Stimulated activated naive CD4-positive, alpha-beta T cell (primary cell): ENCODE measurements around the gene ADGRB3.
"Not testable (repeated sequence)": the region's sequence is repeated elsewhere in the genome, so short reads cannot be mapped to it uniquely, and the experiment has no call there.

Experiments
- DNase-seq, 6 experiments: peaks; one replicate each; lab custom pipeline; 2025; lab: John Stamatoyannopoulos, UW

Gene ADGRB3

GRCh38 chr6:68650142-68650541 lies 15.1 kb downstream of the ADGRB3 start:
- DNase-seq, result no peak

GRCh38 chr6:68651011-68651985 lies 16.2 kb downstream of the ADGRB3 start:
- no peak for DNase-seq

DNA sequence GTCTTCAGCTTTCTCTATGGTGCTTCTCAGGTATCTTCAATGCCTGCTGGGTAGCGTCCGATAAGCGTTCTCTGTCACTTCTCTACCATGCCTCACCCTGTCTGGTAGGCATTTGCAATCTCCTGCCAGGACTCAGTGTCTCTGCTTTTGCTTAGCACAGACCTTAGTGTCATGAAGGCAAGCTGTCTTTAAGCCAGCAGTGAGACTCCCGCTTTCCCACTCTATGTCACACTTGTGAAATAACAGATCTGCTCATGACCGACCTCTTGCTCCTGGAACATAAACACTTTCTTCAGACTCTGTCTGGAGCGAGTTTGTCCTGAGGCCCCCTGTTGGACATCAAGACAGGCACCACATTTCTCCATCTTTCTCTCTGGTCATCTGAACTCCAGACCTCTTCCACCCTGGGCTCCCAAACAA lies 17.0 kb downstream of the ADGRB3 start:
- no peak for DNase-seq

GRCh38 chr6:68653074-68653705 lies 18.1 kb downstream of the ADGRB3 start:
- no peak for DNase-seq

- no peak for DNase-seq
Measured at GRCh38 chr6:68653706-68654089, 18.6 kb downstream of the ADGRB3 start.

DNA sequence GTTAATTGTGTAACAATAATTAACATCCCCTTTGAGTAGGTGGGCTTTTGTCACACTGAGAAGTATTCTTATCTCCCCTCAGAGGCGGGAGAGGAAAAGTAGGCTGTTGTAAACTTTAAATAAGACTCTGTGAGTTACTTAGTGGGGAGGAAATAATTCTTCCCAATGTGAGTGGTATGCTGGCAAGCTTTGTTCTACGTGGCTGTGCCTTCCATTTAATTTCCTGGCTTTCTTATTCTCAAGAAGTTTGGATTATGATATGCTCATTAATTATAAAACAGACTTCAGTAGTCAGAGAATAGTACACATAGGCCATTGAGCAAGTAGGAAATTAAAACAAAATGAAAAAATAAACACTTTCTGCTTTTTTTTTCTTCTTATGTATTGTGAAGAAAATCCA lies 19.1 kb downstream of the ADGRB3 start:
- DNase-seq, result no peak

GRCh38 chr6:68655028-68655427 lies 19.9 kb downstream of the ADGRB3 start:
- no peak for DNase-seq

- DNase-seq, result no peak
Measured at GRCh38 chr6:68657374-68658139, 22.5 kb downstream of the ADGRB3 start.

- DNase-seq, result no peak
Measured at GRCh38 chr6:68658338-68658737, 23.3 kb downstream of the ADGRB3 start.

GRCh38 chr6:68673255-68673654 lies 38.2 kb downstream of the ADGRB3 start:
- no peak for DNase-seq

DNA sequence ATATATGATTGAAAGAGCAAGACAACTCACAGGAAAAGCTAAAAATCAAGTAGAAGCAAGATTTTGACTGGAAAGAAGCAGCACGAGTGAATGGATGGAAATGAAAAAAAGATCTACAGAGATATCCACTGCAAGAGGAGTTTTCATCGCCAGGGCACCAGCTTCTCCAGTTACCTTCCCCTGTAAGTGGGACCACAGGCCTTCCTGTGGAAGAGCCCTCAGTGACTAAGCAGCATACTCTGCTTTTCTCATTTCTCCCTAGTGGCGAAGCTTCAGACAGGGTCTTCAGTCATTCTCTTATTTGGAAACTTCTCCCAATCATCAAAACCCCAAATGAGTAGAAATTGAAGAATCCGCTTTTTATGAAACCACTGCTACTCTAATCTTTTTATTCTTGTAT lies 40.5 kb downstream of the ADGRB3 start:
- DNase-seq, result no peak

DNA sequence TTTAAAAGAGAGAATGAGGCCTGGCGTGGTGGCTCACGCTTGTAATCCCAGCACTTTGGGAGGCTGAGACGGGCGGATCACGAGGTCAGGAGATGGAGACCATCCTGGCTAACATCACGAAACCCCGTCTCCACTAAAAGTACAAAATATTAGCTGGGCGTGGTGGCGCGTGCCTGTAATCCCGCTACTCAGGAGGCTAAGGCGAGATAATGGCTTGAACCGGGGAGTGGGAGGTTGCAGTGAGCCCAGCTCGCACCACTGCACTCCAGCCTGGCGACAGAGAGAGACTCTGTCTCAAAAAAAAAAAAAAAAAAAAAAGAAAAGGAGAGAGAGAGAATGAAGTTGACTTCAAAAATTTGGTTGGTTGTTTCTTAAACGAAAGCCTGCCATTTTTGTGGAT lies 41.0 kb downstream of the ADGRB3 start:
- not testable (repeated sequence) for DNase-seq

GRCh38 chr6:68677058-68677457 lies 42.0 kb downstream of the ADGRB3 start:
- no peak for DNase-seq

GRCh38 chr6:68679399-68679798 lies 44.3 kb downstream of the ADGRB3 start:
- no peak for DNase-seq

DNA sequence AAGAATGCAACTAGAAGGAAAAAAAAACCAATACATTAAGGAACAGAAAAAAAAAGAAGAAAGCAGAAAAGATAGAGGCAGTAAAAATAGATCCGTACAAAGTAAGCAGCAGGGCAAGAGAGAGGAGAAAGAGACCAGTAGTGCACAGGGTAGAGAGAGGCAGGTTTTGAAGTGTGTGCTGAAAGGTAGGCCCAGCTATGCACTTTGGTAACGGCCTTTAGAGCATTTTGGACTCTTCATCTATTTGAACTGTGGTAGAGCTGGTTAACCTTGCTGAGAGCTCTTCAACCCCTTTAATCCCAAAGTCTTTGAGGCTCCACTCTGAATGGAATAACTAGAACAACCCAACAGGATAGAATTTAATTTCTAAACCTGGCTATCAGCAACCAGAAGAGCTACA lies 45.2 kb downstream of the ADGRB3 start:
- no peak for DNase-seq

DNA sequence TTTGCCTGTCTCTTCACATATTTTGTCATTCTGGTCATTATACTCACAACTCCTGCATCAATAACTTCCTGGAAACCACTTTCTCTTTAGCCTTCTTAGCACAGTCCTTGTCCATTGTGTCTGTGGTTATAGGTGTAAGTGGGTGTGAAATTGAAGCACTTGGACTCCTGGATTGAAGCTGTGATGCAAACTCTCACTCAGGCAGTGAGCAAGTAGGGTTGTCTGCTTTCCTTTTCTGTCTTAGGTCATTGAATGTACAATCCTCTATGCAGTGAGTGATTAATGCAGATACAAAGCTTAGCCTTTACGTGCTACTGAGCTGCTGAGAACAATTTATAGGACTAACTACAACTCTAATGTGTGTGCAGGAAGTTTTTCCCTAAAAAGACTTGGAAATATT lies 54.8 kb downstream of the ADGRB3 start:
- no peak for DNase-seq

- DNase-seq, result no peak
Measured at GRCh38 chr6:68691120-68691519, 56.0 kb downstream of the ADGRB3 start.

DNA sequence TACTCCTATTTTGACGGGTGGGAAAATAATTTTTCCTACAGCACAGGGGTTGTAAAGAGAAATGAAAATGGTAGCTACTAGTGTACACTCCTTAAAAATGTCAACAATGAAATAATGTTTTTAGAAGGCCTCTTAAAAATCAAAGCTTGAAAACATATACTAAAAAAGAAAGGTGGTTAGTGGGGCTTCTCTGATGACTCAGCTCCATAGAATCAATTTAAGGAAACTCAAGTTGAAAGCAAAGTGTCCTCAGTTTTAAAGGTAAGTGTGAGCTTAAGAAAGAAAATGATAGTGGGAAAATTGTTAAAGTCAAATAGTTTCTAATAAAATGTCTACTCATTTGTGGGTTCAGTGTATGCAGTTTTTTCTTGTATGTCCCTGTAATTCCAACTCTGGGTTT lies 58.2 kb downstream of the ADGRB3 start:
- DNase-seq, result no peak

DNA sequence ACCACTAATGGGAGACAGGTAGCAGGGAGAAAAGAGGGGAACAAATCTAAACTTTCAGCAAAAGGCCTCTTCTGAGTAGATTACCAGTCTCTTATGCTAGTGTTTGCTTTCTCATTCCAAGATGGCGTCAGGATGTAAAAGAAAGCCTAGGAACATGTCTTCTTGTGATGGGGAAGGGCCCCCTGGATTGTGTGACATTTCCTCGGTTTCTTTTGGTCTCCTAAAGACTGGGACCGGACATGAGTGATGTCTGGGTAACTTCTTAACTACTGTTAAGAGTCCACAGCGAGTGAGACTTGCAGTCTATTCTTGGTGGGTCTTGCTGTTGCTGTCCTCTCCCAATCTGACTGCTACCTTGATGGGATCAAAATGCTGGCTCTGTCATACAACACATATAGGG lies 60.3 kb downstream of the ADGRB3 start:
- DNase-seq, result no peak

DNA sequence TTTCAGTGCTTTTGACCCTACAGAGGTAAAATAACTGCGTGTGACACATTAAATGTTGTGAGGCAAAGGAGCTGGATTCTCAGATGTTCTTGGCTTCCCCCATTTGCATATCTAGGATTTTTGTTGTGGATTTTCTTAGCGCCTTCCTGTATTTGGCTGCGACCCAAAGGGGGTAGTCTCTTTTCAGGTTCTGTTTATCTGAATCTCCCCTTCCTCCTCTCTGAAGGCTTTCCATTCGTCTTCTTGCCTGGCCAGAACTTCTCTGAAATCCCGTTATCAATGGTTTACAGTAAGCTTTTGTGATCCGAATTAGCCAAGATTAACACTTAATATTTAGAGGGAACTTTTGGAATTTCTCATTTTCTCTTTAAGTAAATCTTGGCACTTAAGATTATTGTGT lies 60.8 kb downstream of the ADGRB3 start:
- no peak for DNase-seq

DNA sequence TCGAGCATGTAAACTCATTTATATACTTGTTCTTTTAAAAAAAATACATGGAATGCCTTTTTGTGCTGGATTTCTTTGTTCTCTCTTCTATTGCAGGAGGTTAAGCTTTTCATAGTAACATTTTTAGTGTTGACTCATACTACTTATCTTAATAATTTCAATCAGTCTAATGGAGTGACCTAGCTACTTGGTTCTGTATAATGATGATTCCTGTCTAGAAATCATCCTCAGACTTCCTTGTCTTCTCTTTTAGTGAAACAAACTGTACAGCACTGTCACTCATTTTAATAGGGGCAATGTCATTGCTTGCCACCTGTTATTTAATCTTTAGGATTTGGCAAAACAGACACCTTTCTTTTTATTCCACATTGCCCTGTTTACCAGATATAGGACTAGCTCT lies 62.3 kb downstream of the ADGRB3 start:
- no peak for DNase-seq

DNA sequence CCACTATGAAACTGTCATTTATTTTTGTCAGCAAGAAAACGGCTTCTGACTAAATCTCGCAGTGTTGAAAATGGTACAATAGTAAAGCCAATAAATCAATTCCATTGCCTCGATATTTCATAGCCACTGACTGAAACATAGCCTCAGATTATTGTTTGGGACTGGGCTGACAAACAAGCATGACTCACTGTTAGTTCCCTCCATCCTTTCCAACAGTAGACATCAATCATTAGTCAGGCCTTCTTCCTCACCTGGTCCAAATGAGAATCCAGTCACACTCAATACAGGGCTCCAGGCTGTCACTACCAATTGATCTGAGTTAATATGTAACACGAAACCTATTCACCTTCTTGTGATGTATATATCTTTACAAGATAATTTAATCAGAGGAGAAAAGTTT lies 66.1 kb downstream of the ADGRB3 start:
- DNase-seq, result no peak

- no peak for DNase-seq
Measured at GRCh38 chr6:68704485-68704884, 69.4 kb downstream of the ADGRB3 start.
